GM21619 (cell line): ENCODE data around the gene FARP1.
"Not testable (repeated sequence)": the region's sequence is repeated elsewhere in the genome, so short reads cannot be mapped to it uniquely, and the experiment has no call there.

ENCODE experiments used
- ATAC-seq: cut with Tn5 transposase; IDR thresholded peaks from one replicate; pipeline ENCODE4 v1.9.1; 2021; ENCODE audit not compliant: unreplicated experiment

Gene FARP1

GRCh38 chr13:98389319-98389718 lies 246.4 kb downstream of the FARP1 start:
- ATAC-seq = no peak

DNA sequence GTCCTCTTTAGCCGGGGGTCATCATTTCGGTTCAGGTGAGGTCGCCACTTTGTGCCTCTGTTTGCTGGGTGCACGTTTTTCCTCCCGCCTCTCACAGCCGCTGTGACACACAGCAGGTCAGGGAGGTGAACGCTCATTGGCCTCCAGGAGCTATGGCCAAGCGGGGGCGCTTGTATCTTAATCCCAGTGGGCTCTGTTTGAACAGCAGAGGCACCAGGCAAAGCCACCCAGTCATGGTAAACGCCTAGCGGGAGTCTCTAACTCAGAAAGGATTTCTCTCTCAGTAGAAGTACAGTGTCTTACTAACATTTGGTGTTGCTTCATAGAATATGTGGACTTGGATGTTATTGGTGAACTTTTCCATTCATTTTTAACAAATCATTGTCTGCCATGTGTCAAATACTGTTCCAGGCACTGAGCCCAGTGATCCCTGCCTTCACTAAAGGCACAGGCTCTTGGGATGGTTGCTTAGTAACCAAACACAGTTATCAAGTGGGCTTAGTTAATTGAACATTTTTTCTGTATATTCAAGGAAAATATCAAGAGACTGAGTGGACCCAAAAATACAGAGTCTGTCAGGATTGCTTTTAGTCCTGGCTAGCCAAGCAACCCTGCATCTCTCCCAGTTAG lies 247.3 kb downstream of the FARP1 start:
- no peak for ATAC-seq

- ATAC-seq = no peak
Measured at GRCh38 chr13:98393873-98394272, 251.0 kb downstream of the FARP1 start.

DNA sequence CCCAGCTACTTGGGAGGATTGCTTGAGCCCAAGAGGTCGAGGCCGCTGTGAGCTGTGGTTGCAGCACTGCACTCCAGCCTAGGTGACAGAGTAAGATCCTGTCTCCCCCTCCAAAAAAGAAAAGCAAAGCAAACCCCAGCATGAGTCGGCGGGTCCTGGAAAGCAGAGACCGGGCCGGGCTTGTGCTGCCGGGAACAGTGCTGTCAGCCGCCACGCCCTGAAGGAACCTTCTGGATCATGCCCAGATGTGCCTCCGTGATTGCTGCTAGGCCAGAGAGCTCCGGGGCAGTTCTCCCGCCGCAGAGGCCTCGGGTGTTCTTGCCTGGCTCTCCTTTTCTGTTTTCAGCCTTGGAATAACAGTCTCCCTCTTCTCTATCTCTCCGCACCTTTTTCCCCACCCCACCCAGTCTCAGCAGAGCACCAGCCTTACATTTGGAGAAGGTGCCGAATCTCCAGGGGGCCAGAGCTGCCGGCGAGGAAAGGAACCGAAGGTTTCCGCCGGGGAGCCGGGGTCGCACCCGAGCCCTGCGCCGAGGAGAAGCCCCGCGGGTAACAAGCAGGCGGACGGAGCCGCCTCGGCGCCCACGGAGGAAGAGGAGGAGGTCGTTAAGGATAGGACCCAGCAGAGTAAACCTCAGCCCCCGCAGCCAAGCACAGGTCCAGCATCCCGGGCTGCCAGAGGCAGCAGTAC lies 252.1 kb downstream of the FARP1 start:
- ATAC-seq = no peak

GRCh38 chr13:98396071-98396710 lies 253.3 kb downstream of the FARP1 start:
- ATAC-seq = no peak

DNA sequence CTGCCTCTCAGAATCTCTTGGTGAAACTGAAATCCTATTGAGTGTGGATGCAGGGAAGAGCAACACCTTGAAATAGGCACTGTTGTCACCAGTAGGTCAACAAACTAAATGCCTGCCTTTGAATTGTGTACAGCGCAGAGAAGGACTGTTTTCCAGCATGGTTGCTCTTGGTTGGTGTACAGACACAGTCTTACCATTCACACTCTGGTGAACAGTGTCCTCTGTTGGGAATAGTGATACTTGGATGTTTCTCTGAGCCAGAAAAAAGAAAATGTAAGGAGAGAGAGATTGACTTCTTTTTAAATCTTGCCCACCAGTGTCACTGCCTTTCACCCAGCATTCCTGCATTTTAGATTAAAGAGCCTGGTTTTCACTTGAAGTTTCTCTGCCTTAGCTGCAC lies 254.3 kb downstream of the FARP1 start:
- no peak for ATAC-seq

DNA sequence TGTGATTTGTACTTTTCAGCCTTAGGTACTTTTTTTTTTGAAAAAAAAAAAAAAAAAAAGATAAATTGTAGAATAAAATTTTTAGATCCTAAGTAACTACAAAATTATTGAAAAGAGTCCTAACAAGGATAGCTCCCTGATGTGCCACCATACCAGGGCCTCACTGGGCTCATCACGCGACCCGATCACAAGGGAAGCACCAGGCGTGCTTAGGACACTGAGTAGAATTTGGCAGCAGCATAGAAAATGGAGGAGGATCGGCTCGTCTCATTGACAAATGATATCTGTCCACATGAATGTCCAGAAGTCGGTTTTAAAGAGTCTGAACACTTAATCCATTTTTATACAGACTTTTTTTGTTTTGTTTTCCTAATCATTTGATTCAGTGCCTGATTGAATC lies 255.0 kb downstream of the FARP1 start:
- no peak for ATAC-seq

GRCh38 chr13:98398581-98398980 lies 255.7 kb downstream of the FARP1 start:
- no peak for ATAC-seq

DNA sequence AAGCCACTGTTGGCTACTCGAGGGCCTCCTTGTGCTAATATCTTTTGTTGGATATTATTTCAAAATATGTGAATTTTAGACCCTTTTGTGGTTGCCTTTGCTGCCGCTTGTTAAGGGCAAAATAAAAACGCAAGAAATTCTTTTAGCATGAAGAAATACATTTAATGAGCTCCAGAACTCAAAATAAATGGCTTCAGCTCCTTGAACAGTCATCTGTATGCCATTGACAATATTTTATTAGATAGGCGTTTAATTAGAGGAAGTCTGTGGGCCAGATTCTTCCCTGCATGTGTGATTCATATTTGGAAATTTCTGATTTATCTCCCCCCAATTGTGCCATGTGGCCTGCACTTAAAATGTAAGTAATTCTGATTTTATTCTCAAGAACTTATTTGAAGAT lies 256.9 kb downstream of the FARP1 start:
- ATAC-seq = no peak

DNA sequence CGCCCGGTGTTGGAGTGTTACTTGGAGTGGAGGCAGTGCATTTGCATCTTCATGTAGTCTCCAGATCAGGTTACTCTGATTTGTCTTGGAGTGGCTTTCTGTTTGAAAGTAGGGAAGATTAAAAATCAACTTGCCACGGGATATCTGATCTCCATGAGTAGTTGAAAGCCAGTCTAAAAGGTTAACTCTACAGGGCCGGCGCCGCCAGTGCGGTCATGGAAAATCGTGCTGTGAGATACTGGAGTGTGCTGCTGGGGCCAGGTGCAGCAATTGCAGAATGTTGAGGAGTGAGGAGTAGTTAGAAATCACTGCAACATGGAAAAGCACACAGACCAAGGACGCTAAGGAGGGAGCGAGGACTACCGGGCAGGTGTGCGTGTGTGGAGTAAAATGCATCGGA lies 259.0 kb downstream of the FARP1 start:
- no peak for ATAC-seq

- no peak for ATAC-seq
Measured at GRCh38 chr13:98403076-98403475, 260.2 kb downstream of the FARP1 start.

DNA sequence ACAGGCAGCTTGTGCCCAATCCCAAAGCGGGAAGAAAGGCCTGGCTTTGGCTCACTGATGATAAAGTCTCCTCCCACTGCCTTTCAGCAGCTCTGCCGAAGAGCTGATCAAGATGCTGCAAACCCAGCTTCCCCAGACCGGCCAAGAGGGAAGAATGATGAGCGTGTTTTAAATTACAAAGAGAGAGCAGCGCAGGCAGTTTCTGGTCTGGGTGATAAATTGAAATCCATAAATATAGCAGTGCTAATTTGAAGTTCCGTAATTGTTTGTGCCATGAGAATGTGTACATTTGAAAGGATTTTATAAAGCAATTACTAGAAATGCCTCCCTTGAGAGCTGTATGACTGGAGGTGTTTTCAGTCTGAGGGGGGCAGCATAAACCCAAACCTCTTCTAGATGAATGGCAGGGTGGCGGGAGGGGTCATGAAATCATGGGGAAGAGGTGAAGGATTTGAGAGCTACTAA lies 262.2 kb downstream of the FARP1 start:
- no peak for ATAC-seq

DNA sequence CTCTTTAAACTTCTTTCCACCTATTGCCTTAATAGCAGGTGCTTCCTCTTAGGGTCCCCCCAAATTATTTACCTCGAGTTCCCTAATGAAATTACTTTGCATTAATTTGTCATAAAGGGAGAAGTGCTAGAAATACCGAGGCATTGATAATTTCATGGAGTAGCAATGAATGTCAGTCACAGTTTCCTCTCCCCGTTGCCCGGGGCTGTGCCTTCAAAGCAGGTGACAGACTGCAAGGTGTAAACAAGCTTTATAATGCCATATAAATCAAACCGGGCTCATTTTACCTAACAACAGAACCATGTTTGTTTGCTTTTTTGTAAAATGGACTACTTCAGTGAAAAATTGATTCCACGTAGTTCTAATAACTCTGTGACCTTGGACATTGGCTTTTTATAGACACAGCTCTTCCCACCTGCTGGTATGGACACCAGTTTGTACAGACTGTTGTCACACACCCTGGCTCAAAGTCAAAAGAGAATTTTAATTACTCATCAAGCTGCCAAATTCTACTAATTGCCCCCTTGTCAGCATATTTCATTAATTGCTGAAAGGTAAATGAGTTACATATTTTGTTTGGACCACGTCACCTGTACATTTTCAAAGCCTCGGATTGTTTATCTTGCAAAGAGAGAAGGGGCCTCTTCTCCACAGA lies 262.9 kb downstream of the FARP1 start:
- ATAC-seq = no peak

- no peak for ATAC-seq
Measured at GRCh38 chr13:98406427-98406826, 263.5 kb downstream of the FARP1 start.

- ATAC-seq = no peak
Measured at GRCh38 chr13:98406971-98407370, 264.1 kb downstream of the FARP1 start.

GRCh38 chr13:98407575-98407974 lies 264.7 kb downstream of the FARP1 start:
- ATAC-seq = no peak

- ATAC-seq = no peak
Measured at GRCh38 chr13:98409281-98409680, 266.4 kb downstream of the FARP1 start.

DNA sequence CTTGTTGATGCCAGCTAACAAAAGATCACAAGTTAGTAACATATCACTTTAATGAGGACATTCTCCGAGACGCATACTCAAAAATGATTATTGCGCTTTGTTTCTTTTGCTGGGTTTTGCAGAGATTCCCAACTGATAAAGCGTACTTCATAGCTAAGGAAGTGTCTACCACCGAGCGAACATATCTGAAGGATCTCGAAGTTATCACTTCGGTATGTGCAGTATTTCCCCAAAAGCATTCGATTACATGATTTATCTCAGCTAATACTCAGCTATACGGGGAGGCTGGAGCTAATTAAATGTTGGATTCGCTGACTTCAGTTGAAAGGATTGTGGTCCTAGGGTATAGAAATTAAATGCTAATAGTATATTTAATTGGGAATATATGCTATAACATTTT lies 267.7 kb downstream of the FARP1 start:
- no peak for ATAC-seq

- no peak for ATAC-seq
Measured at GRCh38 chr13:98411013-98411412, 268.1 kb downstream of the FARP1 start.

- ATAC-seq = no peak
Measured at GRCh38 chr13:98411617-98412265, 268.8 kb downstream of the FARP1 start.

- not testable (repeated sequence) for ATAC-seq
Measured at GRCh38 chr13:98413278-98413677, 270.4 kb downstream of the FARP1 start.
